Neural cell (in vitro differentiated cells): ENCODE data around the gene MRPL11.

Experiments used
- CTCF ChIP-seq: fragments of 450-650 bp; IDR thresholded peaks from 2 replicates; pipeline ENCODE4 v1.5.1; 2014; ENCODE audit warnings: antibody characterized with exemption, mild to moderate bottlenecking, moderate library complexity; ENCODE audit not compliant: poor library complexity, severe bottlenecking
- EZH2 ChIP-seq: fragments of 200-600, 300-800 bp; shearing (Covaris generic), sonication (generic); IDR thresholded peaks from 2 replicates; pipeline ENCODE4 v1.6.1; 2014; ENCODE audit warnings: antibody characterized with exemption, low read length, borderline replicate concordance, mild to moderate bottlenecking; ENCODE audit not compliant: insufficient read depth, poor library complexity, severe bottlenecking
- REST ChIP-seq: IDR thresholded peaks from 2 replicates; pipeline ENCODE4 v1.6.1; 2012; ENCODE audit warnings: borderline replicate concordance
- SMC3 ChIP-seq: fragments of 450-650 bp; conservative IDR thresholded peaks from 2 replicates; pipeline ENCODE4 v1.6.1; 2014; ENCODE audit warnings: antibody characterized with exemption, mild to moderate bottlenecking, moderate library complexity; ENCODE audit not compliant: poor library complexity
- TAF1 ChIP-seq: IDR thresholded peaks from 2 replicates; pipeline ENCODE4 v1.6.1; 2012; ENCODE audit warnings: low read depth

GRCh38 chr11:66443602-66444001 lies 5.0 kb upstream of the MRPL11 start:
- TF ChIP-seq CTCF, result no peak
- no peak for TF ChIP-seq SMC3
- TF ChIP-seq EZH2, result no peak
- TF ChIP-seq REST, result no peak
- no peak for TF ChIP-seq TAF1
